Fibroblast of skin of scalp (primary cell): ENCODE data around the gene HPCAL4.

Experiments
- DNase-seq: peaks from one replicate; pipeline ENCODE4 v3.0.0-alpha.2; 2013

Gene HPCAL4

DNA sequence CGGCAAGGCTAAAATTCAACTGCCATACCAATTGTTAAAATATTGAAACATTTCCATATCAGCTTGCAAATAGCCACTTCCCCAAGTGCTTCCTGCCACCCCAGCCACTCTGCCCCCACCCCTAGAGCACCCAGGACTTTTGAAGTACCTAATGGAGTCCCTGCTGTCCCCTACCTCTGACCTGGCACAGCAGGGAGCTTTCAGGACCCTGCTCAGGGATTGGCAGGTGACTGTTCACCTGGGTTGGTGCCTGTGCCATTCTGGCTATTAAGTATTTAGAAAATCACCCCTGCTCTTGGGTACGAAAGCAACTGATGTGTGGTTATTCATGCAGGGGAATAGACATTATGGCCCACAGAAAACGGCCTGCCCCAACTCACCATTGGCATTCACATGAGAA lies 9.1 kb upstream of the HPCAL4 start:
- DNase-seq: no peak

GRCh38 chr1:39699419-39699818 lies 8.2 kb upstream of the HPCAL4 start:
- DNase-seq: no peak

GRCh38 chr1:39698568-39698967 lies 7.3 kb upstream of the HPCAL4 start:
- DNase-seq: no peak

- no peak for DNase-seq
Measured at GRCh38 chr1:39696448-39696847, 5.2 kb upstream of the HPCAL4 start.

DNA sequence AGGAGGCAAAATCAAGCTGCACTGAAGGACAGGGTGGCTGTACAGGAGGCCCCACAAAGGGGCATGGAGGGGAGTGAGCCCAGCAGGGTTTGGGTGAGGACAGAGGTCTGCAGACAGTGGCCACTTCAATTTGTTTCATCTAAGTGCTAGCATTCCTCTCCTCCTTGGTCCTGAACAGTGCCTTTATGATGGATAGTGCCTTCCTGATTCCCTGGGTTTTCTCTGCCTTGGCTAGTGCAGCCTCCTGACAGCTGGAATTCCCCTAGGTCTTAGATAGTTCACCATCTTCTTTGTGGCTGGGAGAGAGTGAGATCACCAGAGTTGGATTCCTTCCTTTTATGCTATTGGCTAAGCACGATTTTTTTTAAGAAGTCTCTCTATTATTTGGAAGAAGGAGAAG lies 3.8 kb upstream of the HPCAL4 start:
- DNase-seq: no peak

GRCh38 chr1:39694026-39694425 lies 2.8 kb upstream of the HPCAL4 start:
- DNase-seq: no peak

DNA sequence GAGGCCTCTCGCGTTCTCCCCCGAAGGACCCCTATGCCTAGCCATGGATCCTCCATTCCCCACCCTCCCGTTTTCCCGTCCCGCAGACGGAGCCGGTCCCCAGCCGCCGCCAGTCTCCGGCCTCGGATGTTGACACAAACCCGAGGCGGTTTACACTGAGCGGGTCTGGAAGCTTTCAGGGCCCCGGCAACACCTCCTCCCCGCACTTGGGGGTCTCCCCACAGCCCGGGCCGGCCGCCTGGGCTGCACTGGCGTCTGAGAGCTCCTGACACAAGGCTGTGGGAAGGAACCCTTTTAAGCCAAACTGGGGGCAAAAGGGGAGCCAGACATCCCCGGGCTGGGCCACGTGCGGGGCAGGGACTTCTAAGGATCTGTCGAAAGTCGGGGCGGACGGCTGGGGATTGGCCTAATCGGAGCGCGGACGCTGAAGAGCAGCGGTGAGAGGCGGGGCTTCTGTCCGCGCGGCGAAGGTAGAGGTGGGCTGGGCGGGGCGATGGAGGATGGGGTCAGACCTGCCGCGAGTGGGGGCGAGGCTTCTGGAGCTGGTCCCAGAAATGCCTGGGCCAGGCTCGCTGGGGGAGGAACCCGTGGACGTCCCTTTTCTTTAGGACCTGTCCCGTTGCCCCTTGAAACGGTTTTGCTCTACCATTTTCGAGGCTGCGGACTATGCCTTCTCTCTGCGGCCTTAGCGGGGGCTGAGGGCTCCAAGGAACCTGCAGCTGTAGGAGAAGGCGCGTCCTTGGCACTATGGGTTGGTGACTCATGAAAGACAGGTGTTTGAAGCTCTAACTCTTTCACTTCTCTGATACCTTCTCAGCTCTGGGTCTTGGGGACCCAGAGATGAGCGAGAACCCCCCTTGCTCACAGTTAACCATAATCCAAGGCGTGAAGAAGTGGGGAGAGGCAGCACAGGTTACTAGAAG lies 1.2 kb upstream of the HPCAL4 start:
- no peak for DNase-seq

DNA sequence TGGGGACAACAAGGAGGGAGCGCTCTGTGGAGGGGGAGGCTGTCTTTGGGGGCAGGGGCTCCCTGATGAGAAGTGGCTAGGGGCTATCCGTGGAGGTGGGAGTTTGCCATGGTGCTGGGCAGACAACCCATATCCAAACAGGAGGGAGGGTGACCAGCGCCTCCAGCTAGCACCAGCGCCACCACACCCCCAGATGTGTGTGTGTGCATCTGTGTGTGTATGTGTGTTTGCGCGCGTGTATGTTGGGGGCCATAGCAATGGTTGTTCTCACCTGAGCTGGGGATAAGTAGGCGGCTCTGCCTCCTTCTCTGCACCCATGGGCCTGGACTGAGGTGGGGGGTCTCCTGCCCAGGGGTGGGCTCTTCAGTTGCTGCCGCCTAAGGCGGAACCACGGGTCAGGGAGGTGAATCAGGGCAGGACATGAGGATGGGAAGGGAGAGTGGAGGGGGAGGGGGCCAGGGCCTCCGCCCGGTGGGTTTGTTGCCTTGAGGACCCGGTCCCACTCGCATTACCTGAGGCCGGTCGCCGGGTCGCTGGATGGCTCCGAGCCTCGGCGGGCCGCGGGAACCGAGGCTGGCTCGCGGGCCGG lies 345 bp downstream of the HPCAL4 start:
- no peak for DNase-seq

DNA sequence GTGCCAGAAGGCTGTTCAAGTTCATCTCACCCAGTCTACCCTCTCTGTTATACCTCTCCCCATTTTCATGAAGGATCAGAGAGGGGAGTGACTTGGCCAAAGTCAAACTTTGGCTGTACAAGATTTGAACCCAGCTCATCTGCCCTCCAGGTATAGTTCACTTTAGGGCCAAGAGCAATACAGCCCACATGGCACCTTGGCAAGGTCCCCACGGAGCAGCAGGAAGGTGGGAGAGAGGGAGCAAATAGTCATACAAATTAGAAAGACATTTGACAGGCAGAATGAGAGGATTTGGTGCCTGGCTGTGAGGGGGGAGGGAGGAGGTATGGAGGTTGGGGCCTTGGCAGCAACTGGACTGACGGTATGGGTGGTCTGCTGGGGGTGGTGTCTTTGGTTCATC lies 1.0 kb downstream of the HPCAL4 start:
- DNase-seq: no peak

- no peak for DNase-seq
Measured at GRCh38 chr1:39689635-39690034, 1.6 kb downstream of the HPCAL4 start.

GRCh38 chr1:39689214-39689613 lies 2.0 kb downstream of the HPCAL4 start:
- no peak for DNase-seq

DNA sequence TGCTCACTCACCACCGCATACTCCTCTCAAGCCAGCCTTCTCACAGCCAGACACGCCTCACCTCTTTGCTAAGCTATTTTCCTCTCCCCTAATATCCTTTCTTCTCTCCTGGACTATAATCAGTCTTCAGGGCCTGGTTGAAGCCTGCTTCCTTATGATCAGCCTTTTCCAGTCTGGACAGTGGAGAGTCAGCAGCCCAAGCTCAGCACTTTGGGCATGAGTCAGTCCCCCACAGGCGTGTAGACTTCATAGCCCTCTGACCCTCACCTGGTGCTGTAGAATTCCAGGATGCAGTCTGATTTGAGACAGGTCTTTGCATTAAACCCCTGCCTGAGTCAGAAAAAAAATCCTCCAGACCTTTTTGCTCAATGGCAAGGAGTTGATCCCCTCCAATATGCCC lies 2.5 kb downstream of the HPCAL4 start:
- no peak for DNase-seq

- DNase-seq: no peak
Measured at GRCh38 chr1:39687243-39687642, 4.0 kb downstream of the HPCAL4 start.

- DNase-seq: no peak
Measured at GRCh38 chr1:39685071-39685470, 6.2 kb downstream of the HPCAL4 start.

- no peak for DNase-seq
Measured at GRCh38 chr1:39684313-39684664, 6.9 kb downstream of the HPCAL4 start.

DNA sequence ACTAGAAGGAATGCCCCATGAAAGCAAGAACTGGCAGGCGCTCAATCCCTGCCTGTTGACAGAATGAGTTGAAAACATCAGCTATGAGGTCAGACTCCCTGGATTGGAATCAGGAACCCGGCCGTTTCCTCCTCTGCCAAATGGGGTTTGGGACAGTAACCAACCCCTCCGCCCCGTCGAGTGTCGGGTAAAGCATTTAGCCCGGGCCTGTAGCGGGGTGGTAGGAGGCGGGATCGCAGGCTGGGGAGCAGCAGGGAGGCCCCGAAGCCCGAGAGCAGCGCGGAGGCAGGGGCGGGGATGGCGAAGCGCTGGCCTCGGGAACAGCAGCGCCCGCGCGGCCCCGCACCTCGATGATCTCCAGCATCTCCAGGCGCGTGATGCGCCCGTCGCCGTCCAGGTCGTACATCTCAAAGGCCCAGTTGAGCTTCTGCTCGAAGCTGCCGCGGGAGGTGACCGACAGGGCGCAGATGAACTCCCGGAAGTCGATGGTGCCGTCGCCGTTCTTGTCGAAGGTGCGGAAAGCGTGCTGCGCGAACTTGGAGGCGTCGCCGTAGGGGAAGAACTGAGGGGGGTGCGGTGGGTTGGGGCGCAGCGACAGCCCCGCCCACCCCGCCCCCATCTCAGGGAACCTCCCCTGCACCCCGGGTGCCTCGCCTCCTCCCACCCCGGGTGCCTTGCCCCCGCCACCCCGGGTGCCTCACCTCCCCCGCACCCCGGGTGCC lies 7.5 kb downstream of the HPCAL4 start:
- DNase-seq: no peak

DNA sequence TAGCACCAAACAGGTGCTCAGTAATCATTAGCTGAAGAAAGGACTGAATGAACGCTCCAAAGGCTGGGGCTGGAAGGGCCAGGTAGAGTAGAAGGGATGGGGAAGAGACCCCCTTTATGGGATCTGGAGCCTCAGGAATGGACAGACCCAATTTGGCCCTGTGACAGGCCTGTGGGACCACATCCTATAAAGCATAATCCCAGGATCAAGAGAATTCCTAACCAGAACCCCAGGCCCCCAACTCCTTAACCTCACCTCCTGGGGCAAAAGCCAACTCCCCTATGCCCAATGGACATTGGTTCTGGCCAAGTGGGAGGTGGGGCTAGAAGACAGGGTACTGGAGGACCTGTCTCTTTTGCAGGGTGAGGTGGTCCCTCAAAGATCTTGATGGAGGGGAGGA lies 9.2 kb downstream of the HPCAL4 start:
- DNase-seq: no peak

DNA sequence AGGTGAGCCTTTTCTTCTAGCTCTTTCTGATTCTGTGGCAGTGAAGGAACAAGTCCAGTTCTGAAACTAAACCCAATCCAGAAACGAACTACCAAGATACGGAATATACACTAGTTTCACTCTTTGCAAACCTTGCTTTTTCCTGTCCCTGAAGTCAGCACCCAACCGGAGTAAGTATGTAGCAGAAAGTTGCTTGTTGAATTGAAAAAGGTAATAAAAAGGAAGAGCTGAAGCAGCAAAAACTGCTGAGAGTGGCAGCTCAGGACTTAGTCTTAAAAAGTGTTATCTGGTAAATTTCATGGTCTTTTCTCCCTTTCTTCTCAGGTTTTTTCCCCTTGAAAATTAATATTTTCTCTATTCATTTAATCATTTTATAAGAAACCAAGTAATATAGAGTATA lies 9.9 kb downstream of the HPCAL4 start:
- DNase-seq: no peak

GRCh38 chr1:39680751-39681150 lies 10.5 kb downstream of the HPCAL4 start:
- no peak for DNase-seq

DNA sequence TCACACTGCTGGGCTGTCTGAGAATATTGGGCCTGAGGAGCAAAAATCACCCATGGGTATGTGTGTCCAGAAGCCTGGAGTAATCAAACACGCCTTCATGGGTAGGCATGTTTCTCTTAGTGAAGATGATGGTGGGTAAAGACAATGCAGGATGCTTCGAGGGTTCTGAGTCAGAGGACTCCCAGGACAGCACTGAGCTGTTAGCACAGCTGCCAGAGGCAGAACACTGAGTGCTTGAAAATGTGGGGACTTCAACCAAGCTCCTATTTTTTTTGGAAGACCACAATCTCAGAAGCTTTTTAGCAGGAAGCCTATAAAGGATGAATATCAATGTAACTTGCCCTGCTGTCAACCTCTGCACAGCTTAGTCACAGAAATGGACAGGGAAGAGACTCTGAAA lies 11.4 kb downstream of the HPCAL4 start:
- no peak for DNase-seq

GRCh38 chr1:39678889-39679288 lies 12.3 kb downstream of the HPCAL4 start:
- no peak for DNase-seq

DNA sequence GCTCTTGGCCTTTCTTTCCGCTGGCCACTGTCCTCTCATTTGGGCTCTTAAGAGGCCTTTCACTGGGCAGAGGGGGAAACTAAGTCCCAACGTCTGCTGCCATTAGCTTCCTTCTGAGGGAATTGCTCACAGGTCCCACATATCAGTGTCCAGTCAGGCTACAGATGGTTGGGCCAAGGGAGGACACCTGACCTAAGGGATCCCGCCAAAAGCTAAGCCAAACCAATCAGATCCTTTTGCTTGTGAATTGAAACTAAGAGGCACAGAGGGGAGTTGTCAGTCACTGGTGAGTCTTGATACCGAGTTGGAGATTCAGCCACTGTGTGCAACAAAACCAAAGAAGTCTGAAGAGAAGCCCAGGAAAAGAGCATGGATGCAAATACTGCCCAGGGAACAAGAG lies 13.6 kb downstream of the HPCAL4 start:
- no peak for DNase-seq

GRCh38 chr1:39676948-39677548 lies 14.2 kb downstream of the HPCAL4 start:
- no peak for DNase-seq
